GM12878 (cell line): ENCODE results near the gene LRRC7.

Source experiments
- BHLHE40 ChIP-seq, 2 experiments: fragments of 450-650 bp in 1 of 2; IDR thresholded peaks; 2 replicates each; pipeline ENCODE4 v1.6.1; 2011 to 2017; ENCODE audit warnings: low read depth in 2 of 2, borderline replicate concordance in 1 of 2, improper control_type of control experiment in 1 of 2, low read length in 1 of 2, mild to moderate bottlenecking in 1 of 2
- JUND ChIP-seq: IDR thresholded peaks from 2 replicates; pipeline ENCODE4 v1.6.1; 2012; ENCODE audit warnings: low read depth, mild to moderate bottlenecking, low read length, improper control_type of control experiment, moderate library complexity
- KLF5 ChIP-seq: fragments of 450-650 bp; IDR thresholded peaks from 2 replicates; pipeline ENCODE4 v1.6.1; 2014; ENCODE audit warnings: mild to moderate bottlenecking; ENCODE audit not compliant: partially characterized antibody
- MYC ChIP-seq: IDR thresholded peaks from 2 replicates; pipeline ENCODE4 v1.6.1; 2011; ENCODE audit warnings: mild to moderate bottlenecking, low read length, moderate library complexity, inconsistent platforms; ENCODE audit not compliant: insufficient read depth, insufficient replicate concordance, insufficient read length, severe bottlenecking
- POLR2A ChIP-seq: IDR thresholded peaks from 2 replicates; pipeline ENCODE4 v1.6.1; 2011; ENCODE audit warnings: low read depth, mild to moderate bottlenecking, low read length
- SMAD1 ChIP-seq: fragments of 450-650 bp; IDR thresholded peaks from 2 replicates; pipeline ENCODE4 v1.6.1; 2018; ENCODE audit warnings: mild to moderate bottlenecking, low read depth; ENCODE audit not compliant: partially characterized antibody
- SUZ12 ChIP-seq: fragments of 200-600 bp; sonication (generic); IDR thresholded peaks from one replicate; pipeline ENCODE4 v1.6.1; 2018; ENCODE audit warnings: antibody characterized with exemption, mild to moderate bottlenecking; ENCODE audit not compliant: unreplicated experiment
- TARDBP ChIP-seq: IDR thresholded peaks from 2 replicates; pipeline ENCODE4 v1.6.1; 2016; ENCODE audit warnings: borderline replicate concordance
- ZNF24 ChIP-seq: fragments of 450-650 bp; IDR thresholded peaks from 2 replicates; pipeline ENCODE4 v1.6.1; 2017; ENCODE audit warnings: antibody characterized with exemption, mild to moderate bottlenecking
- TF ChIP-seq, protein P1 (sequence below): IDR thresholded peaks from 2 replicates; pipeline ENCODE4 v1.6.1; 2012; ENCODE audit warnings: mild to moderate bottlenecking, low read depth, low read length
- TF ChIP-seq, protein P2 (sequence below), 3 experiments: IDR thresholded peaks in 2 of 3; conservative IDR thresholded peaks in 1 of 3; 2 replicates each; pipeline ENCODE4 v1.5.1; 2011; ENCODE audit warnings: low read depth in 3 of 3, low read length in 3 of 3, mild to moderate bottlenecking in 3 of 3, control low read depth in 2 of 3, moderate library complexity in 2 of 3, inconsistent platforms in 1 of 3, mixed read lengths in 1 of 3; ENCODE audit not compliant: control insufficient read depth in 2 of 3, insufficient read depth in 1 of 3; ENCODE audit errors: extremely low read depth in 1 of 3
- TF ChIP-seq, protein P3 (sequence below): fragments of 450-650 bp; formaldehyde crosslinking; IDR thresholded peaks from 2 replicates; pipeline ENCODE4 v1.5.0; 2022; ENCODE audit warnings: mild to moderate bottlenecking, missing genetic modification characterization
- TF ChIP-seq, protein P4 (sequence below): IDR thresholded peaks from 2 replicates; pipeline ENCODE4 v1.6.1; 2011; ENCODE audit warnings: low read depth, mild to moderate bottlenecking, low read length, moderate library complexity, borderline replicate concordance; ENCODE audit errors: extremely low read depth

DNA sequence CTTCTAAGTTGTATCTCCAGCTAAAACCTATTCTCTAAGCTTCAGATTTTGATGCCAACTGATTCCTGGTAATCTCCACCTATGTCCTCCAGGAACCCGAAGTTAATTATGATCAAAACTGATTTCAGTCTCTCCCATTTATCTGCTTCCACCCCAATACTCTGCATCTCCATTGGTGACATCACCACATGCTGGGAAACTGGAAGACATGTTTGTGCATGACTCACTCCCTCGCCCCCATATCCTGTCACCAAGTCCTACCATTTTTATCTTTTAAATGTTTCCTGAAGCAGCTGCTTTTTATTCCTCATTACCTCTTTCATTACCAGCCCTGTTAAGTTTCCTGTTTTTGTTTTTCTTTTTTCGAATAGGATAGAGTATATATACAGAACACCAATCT is 409.2 kb downstream of the LRRC7 start:
- TF ChIP-seq, protein P1, sequence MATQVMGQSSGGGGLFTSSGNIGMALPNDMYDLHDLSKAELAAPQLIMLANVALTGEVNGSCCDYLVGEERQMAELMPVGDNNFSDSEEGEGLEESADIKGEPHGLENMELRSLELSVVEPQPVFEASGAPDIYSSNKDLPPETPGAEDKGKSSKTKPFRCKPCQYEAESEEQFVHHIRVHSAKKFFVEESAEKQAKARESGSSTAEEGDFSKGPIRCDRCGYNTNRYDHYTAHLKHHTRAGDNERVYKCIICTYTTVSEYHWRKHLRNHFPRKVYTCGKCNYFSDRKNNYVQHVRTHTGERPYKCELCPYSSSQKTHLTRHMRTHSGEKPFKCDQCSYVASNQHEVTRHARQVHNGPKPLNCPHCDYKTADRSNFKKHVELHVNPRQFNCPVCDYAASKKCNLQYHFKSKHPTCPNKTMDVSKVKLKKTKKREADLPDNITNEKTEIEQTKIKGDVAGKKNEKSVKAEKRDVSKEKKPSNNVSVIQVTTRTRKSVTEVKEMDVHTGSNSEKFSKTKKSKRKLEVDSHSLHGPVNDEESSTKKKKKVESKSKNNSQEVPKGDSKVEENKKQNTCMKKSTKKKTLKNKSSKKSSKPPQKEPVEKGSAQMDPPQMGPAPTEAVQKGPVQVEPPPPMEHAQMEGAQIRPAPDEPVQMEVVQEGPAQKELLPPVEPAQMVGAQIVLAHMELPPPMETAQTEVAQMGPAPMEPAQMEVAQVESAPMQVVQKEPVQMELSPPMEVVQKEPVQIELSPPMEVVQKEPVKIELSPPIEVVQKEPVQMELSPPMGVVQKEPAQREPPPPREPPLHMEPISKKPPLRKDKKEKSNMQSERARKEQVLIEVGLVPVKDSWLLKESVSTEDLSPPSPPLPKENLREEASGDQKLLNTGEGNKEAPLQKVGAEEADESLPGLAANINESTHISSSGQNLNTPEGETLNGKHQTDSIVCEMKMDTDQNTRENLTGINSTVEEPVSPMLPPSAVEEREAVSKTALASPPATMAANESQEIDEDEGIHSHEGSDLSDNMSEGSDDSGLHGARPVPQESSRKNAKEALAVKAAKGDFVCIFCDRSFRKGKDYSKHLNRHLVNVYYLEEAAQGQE = no peak
- TF ChIP-seq ZNF24 (no peak), BHLHE40 (IDR thresholded peaks at IDR 0.05; ENCODE audit: borderline replicate concordance in 1 of 2, low read depth in 2 of 2, low read length in 1 of 2) (no peak), MYC (no peak), SMAD1 (no peak), TARDBP (no peak), JUND (no peak), SUZ12 (no peak), KLF5 (no peak), POLR2A (no peak)
- TF ChIP-seq, protein P2, sequence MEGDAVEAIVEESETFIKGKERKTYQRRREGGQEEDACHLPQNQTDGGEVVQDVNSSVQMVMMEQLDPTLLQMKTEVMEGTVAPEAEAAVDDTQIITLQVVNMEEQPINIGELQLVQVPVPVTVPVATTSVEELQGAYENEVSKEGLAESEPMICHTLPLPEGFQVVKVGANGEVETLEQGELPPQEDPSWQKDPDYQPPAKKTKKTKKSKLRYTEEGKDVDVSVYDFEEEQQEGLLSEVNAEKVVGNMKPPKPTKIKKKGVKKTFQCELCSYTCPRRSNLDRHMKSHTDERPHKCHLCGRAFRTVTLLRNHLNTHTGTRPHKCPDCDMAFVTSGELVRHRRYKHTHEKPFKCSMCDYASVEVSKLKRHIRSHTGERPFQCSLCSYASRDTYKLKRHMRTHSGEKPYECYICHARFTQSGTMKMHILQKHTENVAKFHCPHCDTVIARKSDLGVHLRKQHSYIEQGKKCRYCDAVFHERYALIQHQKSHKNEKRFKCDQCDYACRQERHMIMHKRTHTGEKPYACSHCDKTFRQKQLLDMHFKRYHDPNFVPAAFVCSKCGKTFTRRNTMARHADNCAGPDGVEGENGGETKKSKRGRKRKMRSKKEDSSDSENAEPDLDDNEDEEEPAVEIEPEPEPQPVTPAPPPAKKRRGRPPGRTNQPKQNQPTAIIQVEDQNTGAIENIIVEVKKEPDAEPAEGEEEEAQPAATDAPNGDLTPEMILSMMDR (IDR thresholded peaks at IDR 0.05 in 2 of 3, conservative IDR thresholded peaks at IDR 0.05 in 1 of 3; ENCODE audit: control insufficient read depth in 2 of 3, extremely low read depth in 1 of 3, insufficient read depth in 1 of 3, low read depth in 3 of 3, low read length in 3 of 3) = no peak
- TF ChIP-seq, protein P3, sequence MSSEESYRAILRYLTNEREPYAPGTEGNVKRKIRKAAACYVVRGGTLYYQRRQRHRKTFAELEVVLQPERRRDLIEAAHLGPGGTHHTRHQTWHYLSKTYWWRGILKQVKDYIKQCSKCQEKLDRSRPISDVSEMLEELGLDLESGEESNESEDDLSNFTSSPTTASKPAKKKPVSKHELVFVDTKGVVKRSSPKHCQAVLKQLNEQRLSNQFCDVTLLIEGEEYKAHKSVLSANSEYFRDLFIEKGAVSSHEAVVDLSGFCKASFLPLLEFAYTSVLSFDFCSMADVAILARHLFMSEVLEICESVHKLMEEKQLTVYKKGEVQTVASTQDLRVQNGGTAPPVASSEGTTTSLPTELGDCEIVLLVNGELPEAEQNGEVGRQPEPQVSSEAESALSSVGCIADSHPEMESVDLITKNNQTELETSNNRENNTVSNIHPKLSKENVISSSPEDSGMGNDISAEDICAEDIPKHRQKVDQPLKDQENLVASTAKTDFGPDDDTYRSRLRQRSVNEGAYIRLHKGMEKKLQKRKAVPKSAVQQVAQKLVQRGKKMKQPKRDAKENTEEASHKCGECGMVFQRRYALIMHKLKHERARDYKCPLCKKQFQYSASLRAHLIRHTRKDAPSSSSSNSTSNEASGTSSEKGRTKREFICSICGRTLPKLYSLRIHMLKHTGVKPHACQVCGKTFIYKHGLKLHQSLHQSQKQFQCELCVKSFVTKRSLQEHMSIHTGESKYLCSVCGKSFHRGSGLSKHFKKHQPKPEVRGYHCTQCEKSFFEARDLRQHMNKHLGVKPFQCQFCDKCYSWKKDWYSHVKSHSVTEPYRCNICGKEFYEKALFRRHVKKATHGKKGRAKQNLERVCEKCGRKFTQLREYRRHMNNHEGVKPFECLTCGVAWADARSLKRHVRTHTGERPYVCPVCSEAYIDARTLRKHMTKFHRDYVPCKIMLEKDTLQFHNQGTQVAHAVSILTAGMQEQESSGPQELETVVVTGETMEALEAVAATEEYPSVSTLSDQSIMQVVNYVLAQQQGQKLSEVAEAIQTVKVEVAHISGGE = no peak
- TF ChIP-seq, protein P4, sequence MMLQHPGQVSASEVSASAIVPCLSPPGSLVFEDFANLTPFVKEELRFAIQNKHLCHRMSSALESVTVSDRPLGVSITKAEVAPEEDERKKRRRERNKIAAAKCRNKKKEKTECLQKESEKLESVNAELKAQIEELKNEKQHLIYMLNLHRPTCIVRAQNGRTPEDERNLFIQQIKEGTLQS = no peak
